Activated T-cell treated with anti-CD3 and anti-CD28 coated beads, Interleukin-2, amount 50 U/mL, for 48 hours (primary cell): Measurements from ENCODE around the gene CNKSR3.

Experiments used
- DNase-seq, 2 experiments: peaks; one replicate each; pipeline ENCODE4 v3.0.0-alpha.2; 2020

CNKSR3 gene

GRCh38 chr6:154500769-154501577 is 9.5 kb downstream of the CNKSR3 start:
- no peak for DNase-seq

DNA sequence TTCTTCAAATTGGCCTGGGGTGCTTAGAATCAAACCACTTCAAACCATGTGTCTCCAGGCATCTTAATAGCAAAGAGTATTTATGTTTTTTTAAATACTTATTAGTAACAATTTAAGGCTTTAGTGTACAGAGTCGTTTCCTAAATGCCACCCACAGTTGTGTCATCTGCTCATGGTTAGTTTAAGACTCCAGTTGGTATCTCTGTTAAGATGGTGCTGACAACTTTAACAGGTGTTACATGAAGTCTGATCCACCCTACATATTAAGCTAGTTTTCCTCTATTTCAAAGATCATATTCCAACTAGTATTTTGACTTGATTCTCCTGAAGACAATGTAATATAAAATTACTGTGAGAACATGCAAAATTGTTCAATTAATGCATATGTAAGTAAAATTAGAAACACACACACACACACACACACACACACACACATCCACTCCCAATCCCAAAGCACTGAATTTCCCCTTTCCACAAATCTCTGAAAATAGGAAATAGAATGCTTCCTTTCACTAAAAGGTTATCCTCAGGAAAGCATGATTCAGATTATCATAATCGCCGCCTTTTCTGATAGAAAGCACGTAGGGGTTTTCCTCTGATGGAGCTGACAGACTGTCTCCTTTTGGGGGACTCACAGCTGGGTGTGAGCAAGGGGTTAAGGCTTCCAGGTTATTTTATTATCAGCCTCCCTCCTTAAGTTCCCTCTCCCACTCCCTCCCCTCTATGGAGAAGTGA is 10.5 kb downstream of the CNKSR3 start:
- DNase-seq = no peak

- DNase-seq = no peak
These were observed 12.0 kb downstream of the CNKSR3 start for GRCh38 chr6:154498340-154498934.

GRCh38 chr6:154496793-154497517 is 13.5 kb downstream of the CNKSR3 start:
- no peak for DNase-seq

DNA sequence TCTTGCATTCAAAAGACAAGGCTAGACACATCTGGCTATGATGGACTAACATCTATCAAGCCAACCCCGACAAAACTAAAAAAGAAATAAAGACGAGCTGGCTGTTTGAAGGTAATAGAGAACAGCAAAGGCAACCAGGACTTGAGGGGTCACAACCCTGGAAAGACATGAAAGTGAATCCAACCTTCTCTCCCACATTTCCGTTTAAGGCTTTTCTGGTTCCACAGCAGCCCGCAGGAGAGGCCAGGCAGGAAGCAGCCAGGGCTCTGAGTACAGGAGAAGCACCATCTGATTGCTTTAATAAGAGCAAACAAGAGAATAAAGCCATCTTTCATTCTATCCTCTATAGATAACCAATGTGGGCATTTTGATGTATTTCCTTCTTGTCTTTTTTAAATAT is 14.3 kb downstream of the CNKSR3 start:
- DNase-seq = no peak

DNA sequence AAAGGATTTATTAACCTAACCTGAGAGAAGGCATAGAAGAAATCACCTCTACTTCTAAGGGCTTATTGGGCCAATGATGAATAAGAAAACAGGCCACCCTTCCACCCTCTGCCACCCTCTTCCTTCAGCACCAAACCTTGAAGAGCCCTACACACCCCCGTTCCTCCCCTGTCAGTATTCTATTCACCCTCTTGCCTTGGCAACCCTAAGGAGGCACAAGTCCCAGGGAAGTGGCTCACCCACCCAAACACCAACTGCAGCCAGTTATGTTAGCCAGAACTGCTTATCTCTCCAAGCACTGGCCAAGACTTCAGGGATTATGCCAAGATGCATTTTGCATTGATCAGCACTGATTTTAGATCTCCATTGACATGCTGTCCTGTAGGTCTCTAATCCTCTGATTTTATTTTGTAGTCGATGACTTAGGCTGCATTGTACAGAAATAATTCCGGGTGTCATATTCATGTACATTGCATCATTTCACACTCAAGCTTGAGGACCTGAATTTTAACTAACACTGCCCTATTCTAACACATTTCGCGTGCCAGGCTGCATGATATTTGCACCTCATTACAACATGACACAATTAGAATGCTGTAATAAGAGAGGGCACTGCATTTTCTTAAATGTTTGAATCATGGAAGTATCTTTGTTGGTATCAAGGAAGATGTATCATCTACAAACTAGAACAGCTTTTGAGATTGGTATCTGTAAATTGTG is 15.7 kb downstream of the CNKSR3 start:
- DNase-seq = no peak

- no peak for DNase-seq
These were observed 18.7 kb downstream of the CNKSR3 start for GRCh38 chr6:154491567-154492470.

DNA sequence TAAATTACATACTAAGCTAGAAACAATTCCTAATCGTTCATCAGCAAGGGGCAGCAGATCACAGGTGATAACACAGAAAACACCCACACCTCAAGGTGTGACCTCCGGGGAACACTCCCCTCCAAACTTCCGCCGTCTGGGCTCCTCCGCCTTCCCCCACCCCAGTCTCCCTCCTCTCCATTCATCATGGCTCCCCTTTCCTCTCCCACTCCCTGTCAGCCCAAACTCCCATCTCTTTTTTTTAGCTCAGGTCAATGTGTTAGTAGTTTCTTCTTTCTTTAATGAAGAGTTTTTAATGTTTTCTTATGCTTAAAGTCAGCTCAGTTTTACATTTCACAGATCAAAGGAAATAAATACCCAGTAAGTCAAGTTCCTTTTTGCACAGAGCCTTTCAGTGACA is 20.7 kb downstream of the CNKSR3 start:
- no peak for DNase-seq

DNA sequence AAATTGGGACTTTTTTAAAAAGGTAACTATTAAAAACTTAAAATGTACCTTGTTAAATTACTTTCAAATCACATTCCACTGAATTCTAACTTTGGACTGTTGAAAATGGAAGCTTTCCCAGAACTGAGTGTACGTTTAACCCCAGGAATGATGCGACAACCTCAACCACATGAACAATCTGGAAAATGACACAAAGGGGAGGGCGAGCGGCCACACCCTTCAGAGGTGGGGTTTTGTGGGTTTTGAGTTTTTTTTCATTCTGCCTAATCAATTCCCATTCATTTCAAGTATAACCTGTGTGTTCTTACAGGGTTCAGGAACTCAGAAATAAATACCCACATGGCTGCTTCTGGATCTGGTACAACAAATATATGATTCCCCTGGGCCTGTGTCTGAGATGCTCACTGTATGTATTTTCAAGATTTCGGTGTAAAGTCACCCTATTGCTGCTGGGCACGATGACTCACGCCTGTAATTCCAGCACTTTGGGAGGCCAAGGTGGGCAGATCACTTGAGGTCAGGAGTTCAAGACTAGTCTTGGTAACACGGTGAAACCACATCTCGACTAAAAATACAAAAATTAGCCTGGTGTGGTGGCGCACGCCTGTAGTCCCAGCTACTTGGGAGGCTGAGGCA is 21.6 kb downstream of the CNKSR3 start:
- no peak for DNase-seq

DNA sequence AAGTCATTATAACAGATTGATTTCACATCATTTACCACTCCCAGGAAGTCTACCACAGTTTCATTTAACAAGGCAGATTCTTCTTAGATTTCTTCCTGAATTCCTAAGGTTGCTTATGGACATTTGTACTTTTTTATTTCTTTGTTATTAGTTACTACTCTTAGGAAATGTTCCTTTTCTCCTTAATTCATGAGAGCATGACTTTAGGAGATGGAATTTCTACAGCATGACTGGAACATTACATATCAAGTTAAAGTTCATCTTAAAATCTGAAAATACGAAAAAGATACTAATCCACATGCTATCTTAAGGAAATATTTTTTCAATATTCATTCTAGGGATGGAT is 22.3 kb downstream of the CNKSR3 start:
- no peak for DNase-seq

- no peak for DNase-seq
These were observed 22.9 kb downstream of the CNKSR3 start for GRCh38 chr6:154487367-154488247.

DNA sequence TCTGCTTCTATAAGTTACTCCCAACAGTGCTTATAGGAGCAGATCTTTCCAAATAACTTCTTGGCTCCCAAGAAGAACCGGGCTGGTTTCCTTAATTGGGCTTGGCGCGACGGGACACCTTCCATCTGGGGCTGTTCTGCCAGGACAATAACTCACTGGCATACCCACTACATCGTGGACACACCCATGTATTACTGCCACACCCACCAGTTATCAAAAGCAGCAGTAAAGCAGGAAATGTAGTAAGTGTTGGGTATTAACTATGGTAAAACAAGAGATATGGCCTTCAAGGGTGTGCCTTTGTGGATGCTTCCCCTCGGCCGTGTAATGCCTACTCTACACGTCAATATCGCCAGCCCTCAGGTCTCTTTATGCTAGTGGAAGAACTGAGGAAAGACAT is 24.7 kb downstream of the CNKSR3 start:
- DNase-seq = no peak

GRCh38 chr6:154484942-154485341 is 25.5 kb downstream of the CNKSR3 start:
- no peak for DNase-seq

DNA sequence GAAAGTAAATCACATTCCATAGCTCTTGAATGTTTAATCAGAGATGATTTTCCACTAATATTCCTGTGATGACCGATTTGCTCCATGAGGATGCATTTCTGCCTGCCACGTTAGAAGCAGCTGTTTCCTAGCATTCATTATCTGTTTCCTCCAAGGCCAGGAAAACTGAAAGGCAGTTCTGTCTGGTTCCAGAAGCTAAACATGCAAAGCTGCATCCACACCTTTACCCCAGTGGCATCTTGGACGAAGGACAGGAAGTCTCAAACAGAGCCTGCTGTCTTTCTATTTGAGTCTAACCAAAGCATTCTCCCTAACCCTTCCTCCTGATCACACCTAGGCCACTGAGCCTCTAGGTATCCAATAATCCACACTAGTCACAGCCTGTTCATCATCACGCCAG is 27.6 kb downstream of the CNKSR3 start:
- no peak for DNase-seq

- no peak for DNase-seq
These were observed 28.9 kb downstream of the CNKSR3 start for GRCh38 chr6:154481521-154482013.

- DNase-seq = no peak
These were observed 30.5 kb downstream of the CNKSR3 start for GRCh38 chr6:154479771-154480639.

GRCh38 chr6:154479351-154479769 is 31.1 kb downstream of the CNKSR3 start:
- DNase-seq = no peak

DNA sequence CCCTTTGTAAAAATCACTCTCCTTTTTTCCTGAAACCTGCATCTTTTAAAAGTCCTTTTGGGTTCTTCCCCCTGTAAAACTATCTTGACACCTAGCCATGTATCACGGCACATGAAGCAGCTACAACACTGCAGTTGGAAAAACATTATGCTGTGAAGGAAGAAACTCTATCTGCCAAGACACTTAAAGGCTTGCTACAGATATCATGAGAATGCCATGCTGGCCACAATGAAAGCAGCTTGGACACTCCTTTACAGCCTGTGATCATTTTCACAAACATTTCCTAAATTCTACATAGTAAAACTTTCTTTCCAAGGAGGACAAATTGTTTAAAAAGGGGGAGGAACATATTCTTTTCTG is 31.8 kb downstream of the CNKSR3 start:
- no peak for DNase-seq
